Natural killer cell (primary cell): ENCODE measurements around the gene MAPK12. TPM values are rescaled to one million over a fixed set of nuclear protein-coding genes. Genes with fewer than 3 reads are reported as not detected.

Experiments
- ATAC-seq, 3 donors: fragments of 150-1000 bp in 2 of 3; fragments of 200-7000 bp in 1 of 3; cut with Tn5 transposase; 1 replicate in 1 of 3; 2 replicates in 2 of 3; pipeline ENCODE4 v1.10.0; 2021; ENCODE audit warnings: mild to moderate bottlenecking in 2 of 3, moderate library complexity in 2 of 3
- DNase-seq, 2 donors: peaks; one replicate each; pipeline versions ENCODE4 v3.0.0 to v3.0.0-alpha.2; 2013 to 2021; ENCODE audit warnings: mixed read lengths in 1 of 2
- H3K27ac ChIP-seq: one replicate; pipeline ENCODE4 v1.5.1; 2013; ENCODE audit warnings: mild to moderate bottlenecking, low read length
- H3K27me3 ChIP-seq: one replicate; pipeline ENCODE4 v1.6.1; 2013; ENCODE audit warnings: low read length; ENCODE audit not compliant: control insufficient read depth, insufficient read depth
- H3K36me3 ChIP-seq: one replicate; pipeline ENCODE4 v1.6.1; 2013; ENCODE audit warnings: low read length; ENCODE audit not compliant: control insufficient read depth, insufficient read depth
- H3K4me1 ChIP-seq: one replicate; pipeline ENCODE4 v1.6.1; 2013; ENCODE audit warnings: low read length; ENCODE audit not compliant: control insufficient read depth, insufficient read depth
- H3K4me3 ChIP-seq: one replicate; pipeline ENCODE4 v1.5.1; 2013; ENCODE audit warnings: low read length
- H3K9me3 ChIP-seq: one replicate; pipeline ENCODE4 v1.6.1; 2013; ENCODE audit warnings: low read length; ENCODE audit not compliant: control insufficient read depth, insufficient read depth
- H3K27ac Mint-ChIP-seq, 2 donors: one replicate each; pipeline ENCODE4 v1.8.0; 2022; ENCODE audit warnings: mild to moderate bottlenecking in 2 of 2, mixed read lengths in 2 of 2, moderate library complexity in 1 of 2
- H3K27me3 Mint-ChIP-seq, 2 donors: one replicate each; pipeline ENCODE4 v1.8.0; 2022; ENCODE audit warnings: low read depth in 2 of 2, mixed read lengths in 2 of 2
- H3K36me3 Mint-ChIP-seq: one replicate; pipeline ENCODE4 v1.8.0; 2022; ENCODE audit warnings: mixed read lengths
- H3K4me1 Mint-ChIP-seq, 2 donors: one replicate each; pipeline ENCODE4 v1.8.0; 2022; ENCODE audit warnings: mixed read lengths in 2 of 2
- H3K4me3 Mint-ChIP-seq: one replicate; pipeline ENCODE4 v1.8.0; 2022; ENCODE audit warnings: mild to moderate bottlenecking, moderate library complexity, mixed read lengths
- H3K9me3 Mint-ChIP-seq, 2 donors: one replicate each; pipeline ENCODE4 v1.8.0; 2022; ENCODE audit warnings: mixed read lengths in 2 of 2
- WGBS: methylation state at CpG from one replicate; pipeline ENCODE4 v1.1.7; 2013; ENCODE audit warnings: missing lambda C conversion rate; ENCODE audit not compliant: insufficient coverage; 5-methylcytosine and 5-hydroxymethylcytosine counted together
- intact Hi-C: fragments of 100-400 bp; cut with micrococcal nuclease; formaldehyde crosslinking; loops from one replicate; pipeline ENCODE4 v1.14.2; 2022
- total RNA-seq, 4 donors: library from RNA; stranded (reverse); fragments of 120-200 nt in 1 of 4; gene quantifications; one replicate each; pipeline versions ENCODE4 v1.2.3 to v1.2.4, GENCODE V29; 2013 to 2022
- TF ChIP-seq, protein P1 (sequence below): fragments of 200-600 bp; IDR thresholded peaks from one replicate; pipeline ENCODE4 v1.8.0; 2022; ENCODE audit warnings: antibody characterized with exemption

Gene MAPK12
- total RNA-seq, 3 donors from 2014 or later (not counting 1 experiment from before 2014, with no cell fraction given) = 2.2 to 2.5 (median 2.4) TPM

DNA sequence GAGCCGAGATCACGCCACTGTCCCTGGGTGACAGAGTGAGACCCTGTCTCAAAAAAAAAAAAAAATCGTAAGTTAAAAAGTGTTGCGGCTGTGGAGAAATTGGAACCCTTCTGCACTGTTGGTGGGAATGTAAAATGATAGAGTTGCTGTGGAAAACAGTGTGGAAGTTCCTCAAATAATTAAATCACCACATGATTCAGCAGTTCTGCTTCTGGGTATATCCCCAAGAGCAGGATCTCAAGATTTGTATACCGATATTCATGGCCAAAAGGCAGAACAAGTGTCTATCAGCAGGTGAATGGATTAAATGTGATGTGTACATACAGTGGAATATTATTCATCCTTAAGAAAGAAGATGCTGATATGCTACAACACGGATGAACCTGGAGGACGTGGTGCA, 56.9 kb downstream of the MAPK12 start:
- H3K9me3 ChIP-seq = no peaks in the 10 kb centered on the region
- 91% methylated on average over 7 of the region's 7 CpGs for WGBS
- H3K4me1 ChIP-seq = peaks cover 28% of the 10 kb centered on the region
- ATAC-seq (no peak), DNase-seq (no peak)
- Mint-ChIP-seq H3K4me3 (no peak overlapping the region), H3K27ac (peak overlapping the region in 1 of 2 donors; percentile 27), H3K27me3 (no peaks in the 10 kb centered on the region), H3K9me3 (no peaks in the 10 kb centered on the region), H3K36me3 (no peaks in the 10 kb centered on the region), H3K4me1 (peaks cover 24 to 29% of the 10 kb centered on the region in 2 donors)
- H3K27ac ChIP-seq = no peak overlapping the region
- H3K27me3 ChIP-seq = no peaks in the 10 kb centered on the region
- H3K36me3 ChIP-seq = peaks cover 16% of the 10 kb centered on the region
- TF ChIP-seq, protein P1, sequence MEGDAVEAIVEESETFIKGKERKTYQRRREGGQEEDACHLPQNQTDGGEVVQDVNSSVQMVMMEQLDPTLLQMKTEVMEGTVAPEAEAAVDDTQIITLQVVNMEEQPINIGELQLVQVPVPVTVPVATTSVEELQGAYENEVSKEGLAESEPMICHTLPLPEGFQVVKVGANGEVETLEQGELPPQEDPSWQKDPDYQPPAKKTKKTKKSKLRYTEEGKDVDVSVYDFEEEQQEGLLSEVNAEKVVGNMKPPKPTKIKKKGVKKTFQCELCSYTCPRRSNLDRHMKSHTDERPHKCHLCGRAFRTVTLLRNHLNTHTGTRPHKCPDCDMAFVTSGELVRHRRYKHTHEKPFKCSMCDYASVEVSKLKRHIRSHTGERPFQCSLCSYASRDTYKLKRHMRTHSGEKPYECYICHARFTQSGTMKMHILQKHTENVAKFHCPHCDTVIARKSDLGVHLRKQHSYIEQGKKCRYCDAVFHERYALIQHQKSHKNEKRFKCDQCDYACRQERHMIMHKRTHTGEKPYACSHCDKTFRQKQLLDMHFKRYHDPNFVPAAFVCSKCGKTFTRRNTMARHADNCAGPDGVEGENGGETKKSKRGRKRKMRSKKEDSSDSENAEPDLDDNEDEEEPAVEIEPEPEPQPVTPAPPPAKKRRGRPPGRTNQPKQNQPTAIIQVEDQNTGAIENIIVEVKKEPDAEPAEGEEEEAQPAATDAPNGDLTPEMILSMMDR = no peak
- intact Hi-C loops = no loop called here
- H3K4me3 ChIP-seq = no peak overlapping the region

GRCh38 chr22:50203288-50203687, 58.2 kb downstream of the MAPK12 start:
- ATAC-seq (no peak), DNase-seq (no peak)
- Mint-ChIP-seq H3K4me3 (no peak overlapping the region), H3K27me3 (no peaks in the 10 kb centered on the region), H3K9me3 (no peaks in the 10 kb centered on the region), H3K27ac (no peak overlapping the region), H3K36me3 (no peaks in the 10 kb centered on the region), H3K4me1 (peaks cover 24 to 30% of the 10 kb centered on the region in 2 donors)
- Histone ChIP-seq H3K27me3 (no peaks in the 10 kb centered on the region), H3K27ac (no peak overlapping the region), H3K4me3 (no peak overlapping the region), H3K36me3 (peaks cover 15% of the 10 kb centered on the region), H3K9me3 (no peaks in the 10 kb centered on the region), H3K4me1 (peaks cover 29% of the 10 kb centered on the region)
- intact Hi-C loops = no loop called here
- WGBS = 100% methylated on average over 1 of the region's 1 CpG
- TF ChIP-seq, protein P1 = no peak

Other genes starting within 250 kb of the MAPK12 start
- gene IL17REL, start 248.9 kb downstream of the MAPK12 start, total RNA-seq = not detected
- gene TTLL8, start 203.4 kb downstream of the MAPK12 start, total RNA-seq = not detected
- gene MLC1, start 176.3 kb downstream of the MAPK12 start, total RNA-seq = 10 to 100 TPM; 67.7 to 96.1 (median 73.7) TPM
- 1 to 10 TPM in 2 of 3 donors, not detected in 1; 1.0 to 1.7 TPM for gene MOV10L1, start 171.7 kb downstream of the MAPK12 start, total RNA-seq
- gene PANX2, start 91.0 kb downstream of the MAPK12 start, total RNA-seq = 1 to 10 TPM in 1 of 3 donors, under 1 TPM in 2; 0.16 to 3.4 (median 0.27) TPM
- 100 to 1,000 TPM; 129 to 138 (median 132) TPM for gene TRABD, start 75.8 kb downstream of the MAPK12 start, total RNA-seq
- gene SELENOO, start 60.7 kb downstream of the MAPK12 start, total RNA-seq = 10 to 100 TPM; 37.3 to 45.2 (median 37.6) TPM
- gene TUBGCP6, start 16.7 kb downstream of the MAPK12 start, total RNA-seq = 100 to 1,000 TPM; 105 to 126 (median 118) TPM
- 100 to 1,000 TPM; 112 to 131 (median 123) TPM for gene HDAC10, start 10.4 kb downstream of the MAPK12 start, total RNA-seq
- 1 to 10 TPM; 2.2 to 3.1 (median 2.2) TPM for gene MAPK11, start 8.7 kb upstream of the MAPK12 start, total RNA-seq
- gene PLXNB2, start 46.0 kb upstream of the MAPK12 start, total RNA-seq = 10 to 100 TPM in 2 of 3 donors, 1 to 10 TPM in 1; 6.0 to 34.7 (median 18.9) TPM
- 1 to 10 TPM; 3.1 to 5.0 (median 4.5) TPM for gene DENND6B, start 65.3 kb upstream of the MAPK12 start, total RNA-seq
- 100 to 1,000 TPM in 1 of 3 donors, 10 to 100 TPM in 2; 76.0 to 103 (median 78.1) TPM for gene PPP6R2, start 81.6 kb upstream of the MAPK12 start, total RNA-seq
- 100 to 1,000 TPM; 235 to 284 (median 242) TPM for gene SBF1, start 213.4 kb upstream of the MAPK12 start, total RNA-seq
- 1 to 10 TPM in 2 of 3 donors, under 1 TPM in 1; 0.26 to 2.5 (median 1.5) TPM for gene ADM2, start 219.9 kb upstream of the MAPK12 start, total RNA-seq
- under 1 TPM in 1 of 3 donors, not detected in 2; 0.23 TPM for gene MIOX, start 225.2 kb upstream of the MAPK12 start, total RNA-seq
- gene LMF2, start 246.0 kb upstream of the MAPK12 start, total RNA-seq = 100 to 1,000 TPM; 114 to 129 (median 122) TPM
- 100 to 1,000 TPM in 2 of 3 donors, 10 to 100 TPM in 1; 94.5 to 106 (median 104) TPM for gene NCAPH2, start 246.5 kb upstream of the MAPK12 start, total RNA-seq